ENCODE measurements around the gene MOB3B. TPM values are rescaled to one million over a fixed set of nuclear protein-coding genes. Genes with fewer than 3 reads are reported as not detected.

The MOB3B gene
- polyA plus RNA-seq, 1 of the 3 experiments (the other 2 are of a cell fraction), result 0.90 TPM

GRCh38 chr9:27566118-27566517 lies 36.5 kb upstream of the MOB3B start:
- H2AFZ ChIP-seq (ENCODE audit: low read depth), result no peak overlapping the region
- H4K20me1 ChIP-seq (ENCODE audit: insufficient read depth), result no peaks in the 10 kb centered on the region
- no peaks in the 10 kb centered on the region for H3K9me3 ChIP-seq
- H3K9me2 ChIP-seq, result no peaks in the 10 kb centered on the region
- ChIA-PET CTCF (interaction anchor here (2.2 kb wide), 1 partner anchor 233 kb away, joined by 7 read pairs; no protein-coding TSS in a partner anchor), POLR2A (no interaction called here)
- TF ChIP-seq EP300 (IDR thresholded peaks at IDR 0.05; ENCODE audit: borderline replicate concordance in 1 of 2, low read depth in 1 of 2, low read length in 1 of 2), result no peak
- no peaks in the 10 kb centered on the region for H3K27me3 ChIP-seq (ENCODE audit: insufficient read depth)
- no peaks in the 10 kb centered on the region for H3F3A ChIP-seq (replicated peaks; ENCODE audit: insufficient read depth)
- WGBS (ENCODE audit: low lambda C conversion rate), result 96% methylated on average over 1 of the region's 1 CpG
- H3K4me3 ChIP-seq (ENCODE audit: low read depth in 2 of 2, low read length in 1 of 2), result no peak overlapping the region
- H3K36me3 ChIP-seq (replicated peaks in 1 of 2; ENCODE audit: control insufficient read depth in 1 of 2, insufficient read depth in 2 of 2, low read length in 1 of 2), result peaks cover 13 to 47% of the 10 kb centered on the region in 2 experiments
- H3K4me2 ChIP-seq, result no peak overlapping the region
- no peak overlapping the region; a peak in 1 of 4 replicates for H3K27ac ChIP-seq (ENCODE audit: low read depth in 2 of 2, low read length in 1 of 2)
- peaks cover 29% of the 10 kb centered on the region for H3K79me2 ChIP-seq (ENCODE audit: insufficient read depth)
- no peak overlapping the region for H3K9ac ChIP-seq
- DNase-seq, result no peak
- no peaks in the 10 kb centered on the region; a peak in 2 of 4 replicates for H3K4me1 ChIP-seq (ENCODE audit: control insufficient read depth in 1 of 2, insufficient read depth in 2 of 2, low read depth in 1 of 2, low read length in 1 of 2)

- Histone ChIP-seq H3K9me3 (no peaks in the 10 kb centered on the region), H3K4me1 (ENCODE audit: control insufficient read depth in 1 of 2, insufficient read depth in 2 of 2, low read depth in 1 of 2, low read length in 1 of 2) (no peaks in the 10 kb centered on the region; a peak in 2 of 4 replicates), H3K4me2 (no peak overlapping the region), H3K9me2 (no peaks in the 10 kb centered on the region), H3K9ac (no peak overlapping the region), H4K20me1 (ENCODE audit: insufficient read depth) (no peaks in the 10 kb centered on the region), H3K27me3 (ENCODE audit: insufficient read depth) (no peaks in the 10 kb centered on the region), H3K27ac (ENCODE audit: low read depth in 2 of 2, low read length in 1 of 2) (no peak overlapping the region; a peak in 1 of 4 replicates), H3K4me3 (ENCODE audit: low read depth in 2 of 2, low read length in 1 of 2) (no peak overlapping the region), H2AFZ (ENCODE audit: low read depth) (no peak overlapping the region), H3K36me3 (replicated peaks in 1 of 2; ENCODE audit: control insufficient read depth in 1 of 2, insufficient read depth in 2 of 2, low read length in 1 of 2) (peaks cover 17 to 51% of the 10 kb centered on the region in 2 experiments), H3F3A (replicated peaks; ENCODE audit: insufficient read depth) (no peaks in the 10 kb centered on the region), H3K79me2 (ENCODE audit: insufficient read depth) (peaks cover 24% of the 10 kb centered on the region; the same call in 1 of the 2 replicates)
- POLR2A ChIA-PET, result no interaction called here
- CTCF ChIA-PET, result interaction anchor here (2.2 kb wide), 1 partner anchor 233 kb away, joined by 7 read pairs; no protein-coding TSS in a partner anchor
- TF ChIP-seq FOXJ3 (CRISPR knock-in tag; IDR thresholded peaks at IDR 0.05), result no peak
- no peak for TF ChIP-seq CTCF (IDR thresholded peaks at IDR 0.05)
- TF ChIP-seq RCOR1 (IDR thresholded peaks at IDR 0.05; ENCODE audit: low read length), result no peak
- TF ChIP-seq REST (IDR thresholded peaks at IDR 0.05; ENCODE audit: low read depth, low read length), result no peak
- TF ChIP-seq SIN3A (IDR thresholded peaks at IDR 0.05; ENCODE audit: borderline replicate concordance, low read depth, low read length), result no peak
- no peak for TF ChIP-seq IRF3 (IDR thresholded peaks at IDR 0.05; ENCODE audit: low read depth, low read length)
- no peak for TF ChIP-seq POLR2AphosphoS5 (IDR thresholded peaks at IDR 0.05; ENCODE audit: low read depth, low read length)
- no peak for TF ChIP-seq MAX (IDR thresholded peaks at IDR 0.05; ENCODE audit: low read depth)
- no peak for TF ChIP-seq NRF1 (IDR thresholded peaks at IDR 0.05; ENCODE audit: low read depth, low read length)
- TF ChIP-seq RAD21 (IDR thresholded peaks at IDR 0.05; ENCODE audit: low read length), result no peak
- no peak for TF ChIP-seq USF1 (IDR thresholded peaks at IDR 0.05; ENCODE audit: borderline replicate concordance, low read depth)
- no peak for TF ChIP-seq MEF2A (IDR thresholded peaks at IDR 0.05; ENCODE audit: borderline replicate concordance, low read depth)
- DNase-seq, result no peak
These were observed 36.1 kb upstream of the MOB3B start for GRCh38 chr9:27565696-27566095.
